HG02610 (cell line): ENCODE results near the gene MADD.

ENCODE experiments used
- ATAC-seq: cut with Tn5 transposase; IDR thresholded peaks from one replicate; pipeline ENCODE4 v1.9.1; 2021; ENCODE audit warnings: mild to moderate bottlenecking, moderate library complexity; ENCODE audit not compliant: unreplicated experiment

The MADD gene

GRCh38 chr11:47378010-47378835 is 108.3 kb downstream of the MADD start, which contains the start of gene SPI1:
Gene SPI1 (minus strand): TSS chr11:47378547. CDS start chr11:47378353, 194 bp downstream.
- peak; percentile 83 for ATAC-seq

GRCh38 chr11:47378836-47379170 is 108.9 kb downstream of the MADD start:
- ATAC-seq, result peak; percentile 2

GRCh38 chr11:47379317-47379716 is 109.4 kb downstream of the MADD start:
- ATAC-seq, result no peak
